ENCODE measurements around the gene CMTM5. TPM values are rescaled to one million over a fixed set of nuclear protein-coding genes. Genes with fewer than 3 reads are reported as not detected.

CMTM5 gene
- total RNA-seq, 4 donors from 2014 or later: 0.76 TPM; not detected in 3

DNA sequence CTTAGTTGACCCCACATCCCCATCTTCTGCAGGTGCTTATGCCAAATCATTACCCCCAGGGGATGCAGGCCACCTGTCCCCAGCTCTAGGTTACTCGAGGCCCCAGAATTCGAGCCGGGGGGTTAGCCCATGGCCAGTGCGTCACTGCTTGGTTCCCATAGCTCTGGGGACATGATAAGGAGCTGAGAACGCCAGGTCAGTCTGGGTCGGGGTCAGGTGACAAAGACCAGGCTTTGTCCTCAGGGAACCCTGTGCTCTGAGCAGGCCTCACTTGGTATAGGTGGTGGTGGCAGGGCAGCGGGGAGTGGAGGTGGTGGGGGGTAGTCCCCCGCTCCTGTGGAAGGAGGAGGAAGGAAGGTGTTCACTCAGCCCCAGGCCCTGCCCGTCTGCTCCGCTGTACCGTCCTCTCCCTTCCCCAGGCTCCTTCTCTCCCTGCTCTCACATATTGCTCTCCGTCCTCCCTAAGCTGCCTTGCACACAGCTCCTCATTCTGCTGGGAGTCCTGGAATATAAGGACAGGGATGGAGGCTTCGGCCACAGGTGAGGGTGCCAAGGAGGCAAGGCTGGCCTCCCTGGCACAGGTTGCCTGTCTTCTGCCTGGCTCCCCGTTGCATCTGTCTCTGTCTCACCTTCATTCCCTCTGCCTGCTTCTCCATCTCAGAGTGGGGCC lies 33.3 kb downstream of the CMTM5 start:
- H3K4me3 ChIP-seq: no peak overlapping the region
- H3K4me1 ChIP-seq: no peaks in the 10 kb centered on the region
- TF ChIP-seq POLR2A (IDR thresholded peaks at IDR 0.05) (no peak), EP300 (IDR thresholded peaks at IDR 0.05) (no peak), POLR2AphosphoS5 (IDR thresholded peaks at IDR 0.05) (no peak)
- TF ChIP-seq, protein P1, sequence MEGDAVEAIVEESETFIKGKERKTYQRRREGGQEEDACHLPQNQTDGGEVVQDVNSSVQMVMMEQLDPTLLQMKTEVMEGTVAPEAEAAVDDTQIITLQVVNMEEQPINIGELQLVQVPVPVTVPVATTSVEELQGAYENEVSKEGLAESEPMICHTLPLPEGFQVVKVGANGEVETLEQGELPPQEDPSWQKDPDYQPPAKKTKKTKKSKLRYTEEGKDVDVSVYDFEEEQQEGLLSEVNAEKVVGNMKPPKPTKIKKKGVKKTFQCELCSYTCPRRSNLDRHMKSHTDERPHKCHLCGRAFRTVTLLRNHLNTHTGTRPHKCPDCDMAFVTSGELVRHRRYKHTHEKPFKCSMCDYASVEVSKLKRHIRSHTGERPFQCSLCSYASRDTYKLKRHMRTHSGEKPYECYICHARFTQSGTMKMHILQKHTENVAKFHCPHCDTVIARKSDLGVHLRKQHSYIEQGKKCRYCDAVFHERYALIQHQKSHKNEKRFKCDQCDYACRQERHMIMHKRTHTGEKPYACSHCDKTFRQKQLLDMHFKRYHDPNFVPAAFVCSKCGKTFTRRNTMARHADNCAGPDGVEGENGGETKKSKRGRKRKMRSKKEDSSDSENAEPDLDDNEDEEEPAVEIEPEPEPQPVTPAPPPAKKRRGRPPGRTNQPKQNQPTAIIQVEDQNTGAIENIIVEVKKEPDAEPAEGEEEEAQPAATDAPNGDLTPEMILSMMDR (IDR thresholded peaks at IDR 0.05): no peak
- peaks cover 30% of the 10 kb centered on the region for H3K27me3 ChIP-seq
- 83% methylated on average over 10 of the region's 14 CpGs for WGBS
- H3K27ac ChIP-seq: no peak overlapping the region
- no peaks in the 10 kb centered on the region for H3K9me3 ChIP-seq
- DNase-seq (ENCODE audit: low spot score in 2 of 2): no peak
- H3K36me3 ChIP-seq: no peaks in the 10 kb centered on the region

DNA sequence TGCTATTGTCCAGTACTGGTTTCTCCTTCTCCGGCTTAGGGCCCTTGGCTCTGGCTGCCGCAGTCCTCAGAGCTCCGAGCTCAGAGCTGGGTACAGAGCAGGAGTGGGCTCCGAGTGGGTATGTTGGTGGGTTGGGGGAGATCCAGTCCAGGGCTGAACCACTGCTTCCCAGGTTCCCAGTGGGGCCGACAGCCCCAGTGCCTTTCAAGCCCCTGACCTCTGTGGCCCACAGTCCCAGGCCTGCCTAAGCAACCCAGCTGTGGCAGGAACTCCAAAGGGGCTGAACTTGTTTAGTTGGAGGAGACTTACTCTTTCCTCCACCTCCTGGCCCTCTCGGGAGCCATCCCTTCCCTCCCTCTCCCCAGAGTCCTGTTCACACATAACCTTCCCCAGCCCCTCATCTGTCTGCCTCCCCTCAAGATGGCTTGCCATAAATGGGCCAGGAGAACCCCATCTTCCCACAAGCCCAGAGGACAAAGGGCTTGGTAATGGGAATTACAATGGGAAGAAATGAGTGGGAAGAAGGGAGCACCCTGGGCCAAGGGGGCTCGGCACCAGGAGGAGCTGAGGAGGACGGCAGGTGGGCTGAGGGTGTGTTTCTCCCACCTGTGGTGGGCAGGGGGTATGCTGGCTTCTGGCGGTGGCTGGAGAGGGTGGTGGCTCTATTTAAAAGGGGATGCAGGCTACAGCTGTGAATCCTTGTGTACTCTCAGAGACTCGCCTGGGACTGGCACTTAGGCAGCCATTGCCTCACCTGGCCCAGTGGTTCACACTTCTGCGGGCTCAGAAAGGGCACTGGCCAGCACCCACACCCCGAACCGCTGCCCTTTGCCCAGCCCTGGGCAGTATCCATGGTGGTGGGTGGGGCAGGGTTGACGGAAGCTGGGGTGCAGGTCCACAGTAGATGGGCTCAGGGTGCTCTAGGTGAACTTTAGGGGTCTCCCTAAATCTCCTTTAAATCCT lies 35.0 kb downstream of the CMTM5 start:
- no peaks in the 10 kb centered on the region for H3K9me3 ChIP-seq
- TF ChIP-seq POLR2A (IDR thresholded peaks at IDR 0.05) (no peak), EP300 (IDR thresholded peaks at IDR 0.05) (no peak), POLR2AphosphoS5 (IDR thresholded peaks at IDR 0.05) (no peak)
- TF ChIP-seq, protein P1 (IDR thresholded peaks at IDR 0.05): no peak
- 87% methylated on average over 14 of the region's 14 CpGs for WGBS
- no peak for DNase-seq (ENCODE audit: low spot score in 2 of 2)
- no peaks in the 10 kb centered on the region for H3K36me3 ChIP-seq
- no peak overlapping the region for H3K27ac ChIP-seq
- peaks cover 24% of the 10 kb centered on the region for H3K27me3 ChIP-seq
- no peak overlapping the region for H3K4me3 ChIP-seq
- no peaks in the 10 kb centered on the region for H3K4me1 ChIP-seq

DNA sequence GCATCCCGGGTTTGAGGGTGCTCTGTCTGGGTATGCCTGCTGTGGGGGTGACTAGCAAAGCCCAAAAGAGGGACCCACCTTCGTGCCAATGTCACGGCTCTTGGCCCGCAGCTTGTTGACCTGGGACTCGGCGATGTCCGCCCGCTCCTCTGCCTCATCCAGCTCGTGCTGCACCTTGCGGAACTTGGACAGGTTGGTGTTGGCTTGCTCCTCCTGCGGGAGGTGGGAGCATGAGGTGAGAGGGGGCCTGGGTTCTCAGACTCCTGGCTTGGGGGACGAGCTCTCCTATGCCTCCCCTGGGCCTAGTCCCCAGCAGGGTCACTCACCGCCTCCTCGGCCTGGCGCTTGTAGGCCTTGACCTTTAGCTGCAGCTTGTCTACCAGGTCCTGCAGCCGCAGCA lies 36.8 kb downstream of the CMTM5 start:
- H3K27me3 ChIP-seq: peaks cover 12% of the 10 kb centered on the region
- TF ChIP-seq POLR2AphosphoS5 (IDR thresholded peaks at IDR 0.05) (no peak), EP300 (IDR thresholded peaks at IDR 0.05) (no peak), POLR2A (IDR thresholded peaks at IDR 0.05) (no peak)
- TF ChIP-seq, protein P1 (IDR thresholded peaks at IDR 0.05): no peak
- H3K27ac ChIP-seq: no peak overlapping the region
- no peaks in the 10 kb centered on the region for H3K36me3 ChIP-seq
- H3K4me3 ChIP-seq: no peak overlapping the region
- DNase-seq (ENCODE audit: low spot score in 2 of 2): no peak
- H3K4me1 ChIP-seq: no peaks in the 10 kb centered on the region
- no peaks in the 10 kb centered on the region for H3K9me3 ChIP-seq
- WGBS: 91% methylated on average over 12 of the region's 16 CpGs

DNA sequence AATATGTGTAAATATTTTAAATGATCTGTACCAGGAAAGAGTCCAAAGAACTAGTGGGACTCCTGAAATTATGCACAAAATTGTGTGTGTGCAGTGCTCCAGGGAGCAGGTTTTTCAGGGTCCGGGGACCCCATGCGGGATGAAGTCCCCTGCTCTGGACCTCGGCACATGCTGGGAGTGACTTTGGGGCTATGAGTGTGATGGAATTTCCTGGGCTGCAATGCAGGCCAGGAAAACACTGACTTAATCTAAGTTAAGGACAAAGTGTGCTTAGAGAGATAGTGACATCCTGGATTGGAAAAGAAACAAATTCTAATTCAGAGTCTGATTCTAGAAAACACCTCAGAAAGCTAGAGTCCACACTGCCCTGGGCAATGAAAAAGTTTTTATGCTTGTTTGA lies 37.4 kb downstream of the CMTM5 start:
- peaks cover 10% of the 10 kb centered on the region for H3K27me3 ChIP-seq
- no peak overlapping the region for H3K27ac ChIP-seq
- H3K4me1 ChIP-seq: no peaks in the 10 kb centered on the region
- H3K9me3 ChIP-seq: no peaks in the 10 kb centered on the region
- TF ChIP-seq, protein P1 (IDR thresholded peaks at IDR 0.05): no peak
- no peak for TF ChIP-seq EP300 (IDR thresholded peaks at IDR 0.05)
- no peak for TF ChIP-seq POLR2A (IDR thresholded peaks at IDR 0.05)
- TF ChIP-seq POLR2AphosphoS5 (IDR thresholded peaks at IDR 0.05): no peak
- no peaks in the 10 kb centered on the region for H3K36me3 ChIP-seq
- 71% methylated on average over 3 of the region's 3 CpGs for WGBS
- no peak for DNase-seq (ENCODE audit: low spot score in 2 of 2)
- H3K4me3 ChIP-seq: no peak overlapping the region
